ENCODE results near the gene RETSAT.
"Not testable (repeated sequence)": the region's sequence is repeated elsewhere in the genome, so short reads cannot be mapped to it uniquely, and the experiment has no call there.

RETSAT gene

DNA sequence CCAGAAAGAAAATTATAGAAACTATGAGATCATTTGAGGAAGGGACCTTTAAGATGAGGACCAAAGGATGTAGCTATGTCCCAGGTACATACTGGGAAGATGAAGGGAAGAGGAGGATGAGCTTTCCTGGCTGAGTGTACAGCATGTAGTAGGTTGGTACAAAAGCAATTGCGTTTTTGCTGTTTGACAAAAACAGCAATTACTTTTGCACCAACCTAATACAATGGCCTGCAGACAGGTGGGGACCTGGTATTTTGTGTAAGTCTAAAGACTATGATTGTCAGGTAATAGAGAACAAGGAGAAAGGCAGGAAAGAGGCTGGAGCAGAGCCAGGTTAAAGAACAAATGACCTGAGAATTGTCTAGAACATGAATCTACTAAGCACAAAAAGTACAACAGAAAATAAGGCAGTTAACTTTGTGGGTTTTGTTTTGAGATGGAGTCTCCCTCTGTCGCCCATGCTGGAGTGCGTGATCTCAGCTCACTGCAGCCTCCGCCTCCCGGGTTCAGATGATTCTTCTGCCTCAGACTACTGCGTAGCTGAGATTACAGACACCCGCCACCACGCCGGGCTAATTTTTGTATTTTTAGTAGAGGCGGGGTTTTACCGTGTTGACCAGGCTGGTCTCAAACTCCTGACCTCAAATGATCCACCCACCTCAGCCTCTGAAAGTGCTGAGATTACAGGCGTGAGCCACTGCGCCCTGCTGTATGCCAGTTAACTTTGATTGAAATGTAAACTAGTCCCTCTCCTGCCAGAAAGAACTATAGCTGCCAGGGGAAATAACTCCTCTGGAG, 23.3 kb downstream of the RETSAT start:
- no peak for DNase-seq

DNA sequence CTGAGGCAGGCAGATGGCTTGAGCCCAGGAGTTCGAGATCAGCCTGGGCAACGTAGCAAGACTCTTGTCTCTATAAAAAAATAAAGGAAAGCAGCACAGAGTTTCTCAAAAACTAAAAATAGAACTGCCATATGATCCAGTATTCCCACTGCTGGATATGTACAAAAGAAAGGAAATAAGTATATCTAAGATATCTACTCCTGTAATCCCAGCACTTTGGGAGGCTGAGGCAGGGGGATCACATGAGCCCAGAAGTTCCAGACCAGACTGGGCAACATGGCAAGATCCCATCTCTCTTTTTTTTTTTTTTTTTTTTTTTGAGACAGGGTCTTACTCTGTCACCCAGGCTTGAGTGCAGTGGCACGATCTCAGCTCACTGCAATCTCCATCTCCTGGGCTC, 24.6 kb downstream of the RETSAT start:
- DNase-seq, result not testable (repeated sequence)

GRCh38 chr2:85329181-85329651, 25.1 kb downstream of the RETSAT start:
- no peak for DNase-seq

DNA sequence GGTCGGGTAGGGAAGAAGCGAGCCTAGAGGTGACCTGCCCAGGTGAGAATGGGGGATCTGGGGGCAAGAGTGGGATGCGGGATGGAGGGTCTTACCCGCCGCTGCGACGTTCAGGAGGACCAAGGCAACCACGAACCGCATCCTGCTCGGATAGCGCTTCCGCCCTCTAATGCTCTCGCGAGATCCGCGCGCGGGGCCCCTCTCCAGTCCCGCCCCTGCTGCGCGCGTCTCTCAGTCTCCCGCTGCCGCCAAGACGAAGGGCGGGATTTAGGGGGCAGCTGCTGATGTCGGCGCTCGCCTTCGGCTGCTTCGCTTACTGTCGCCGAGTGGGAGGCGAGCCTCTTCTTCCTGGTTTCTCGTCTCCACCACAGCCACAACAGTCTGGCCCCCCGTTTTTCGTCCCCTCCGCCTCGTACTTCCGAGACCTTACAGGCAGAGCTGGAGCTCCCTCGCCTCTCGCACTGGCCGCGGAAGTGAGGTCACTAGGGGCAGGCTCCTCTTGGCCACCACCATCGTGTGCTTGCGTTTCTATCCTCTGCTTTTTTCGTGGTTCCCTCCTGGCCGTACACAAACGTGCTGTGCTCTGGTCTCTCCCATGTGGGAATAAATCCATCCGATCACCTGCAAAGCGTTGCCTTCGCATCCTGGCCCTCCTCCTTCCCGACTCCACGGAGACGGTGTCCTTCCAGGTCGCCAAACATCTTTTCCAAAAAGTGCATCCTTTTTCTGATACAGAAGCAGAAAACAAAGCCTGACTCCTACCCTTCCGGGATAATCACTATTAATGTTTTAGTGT, 26.3 kb downstream of the RETSAT start, which contains the start of gene TGOLN2:
Gene TGOLN2, minus strand, starts transcription at position 168 of the 796 bp plus-strand sequence. Its CDS starts 27 bp downstream, at position 141.
- peak; percentile 96 to 98 (median 98) for DNase-seq

DNA sequence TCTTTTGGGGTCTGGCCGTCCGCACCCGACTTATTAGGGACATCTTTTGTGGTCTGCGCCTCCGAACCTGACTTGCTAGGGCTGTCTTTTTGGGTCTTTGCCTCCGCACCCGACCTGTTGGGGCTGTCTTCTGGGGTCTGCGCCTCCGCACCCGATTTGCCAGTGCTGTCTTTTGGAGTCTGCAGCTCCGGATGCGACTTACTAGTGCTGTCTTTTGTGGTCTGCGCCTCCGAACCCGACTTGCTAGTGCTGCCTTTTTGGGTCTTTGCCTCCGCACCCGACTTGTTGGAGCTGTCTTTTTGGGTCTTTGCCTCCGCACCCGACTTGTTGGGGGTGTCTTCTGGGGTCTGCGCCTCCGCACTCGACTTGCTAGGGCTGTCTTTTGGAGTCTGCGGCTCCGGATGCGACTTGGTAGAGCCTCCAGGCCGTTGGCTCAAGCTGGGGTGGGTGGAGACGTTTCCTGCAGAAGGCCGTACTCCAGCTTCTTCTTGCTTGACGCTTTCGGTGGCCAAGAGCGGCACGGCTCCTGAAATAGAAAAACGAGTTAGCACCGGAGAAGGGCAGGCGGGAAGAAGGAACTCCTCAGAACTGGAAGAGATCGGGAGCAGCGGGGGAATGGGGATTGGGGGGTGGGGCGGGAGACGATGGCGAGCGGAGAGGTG, 27.0 kb downstream of the RETSAT start:
- DNase-seq, result peak; percentile 37 to 64 (median 50)

GRCh38 chr2:85326406-85327159, 27.7 kb downstream of the RETSAT start:
- peak; percentile 77 to 92 (median 88) for DNase-seq

DNA sequence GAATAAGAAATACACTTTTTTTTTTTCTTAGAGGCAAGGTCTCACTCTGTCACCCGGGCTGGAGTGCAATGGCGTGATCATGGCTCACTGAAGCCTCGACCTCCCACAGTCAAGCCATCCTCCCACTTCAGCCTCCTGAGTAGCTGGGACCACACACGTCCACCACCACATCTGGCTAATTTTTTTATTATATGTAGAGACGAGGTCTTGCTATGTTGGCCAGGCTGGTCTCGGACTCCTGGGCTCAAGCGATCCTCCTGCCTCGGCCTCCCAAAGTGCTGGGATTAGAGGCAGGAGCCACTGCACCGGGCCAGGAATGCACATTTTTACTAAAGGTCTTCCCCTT, 28.9 kb downstream of the RETSAT start:
- DNase-seq, result no peak

GRCh38 chr2:85324639-85325465, 29.5 kb downstream of the RETSAT start:
- DNase-seq, result peak in 3 of 4 experiments; percentile 37 to 75 (median 72)

DNA sequence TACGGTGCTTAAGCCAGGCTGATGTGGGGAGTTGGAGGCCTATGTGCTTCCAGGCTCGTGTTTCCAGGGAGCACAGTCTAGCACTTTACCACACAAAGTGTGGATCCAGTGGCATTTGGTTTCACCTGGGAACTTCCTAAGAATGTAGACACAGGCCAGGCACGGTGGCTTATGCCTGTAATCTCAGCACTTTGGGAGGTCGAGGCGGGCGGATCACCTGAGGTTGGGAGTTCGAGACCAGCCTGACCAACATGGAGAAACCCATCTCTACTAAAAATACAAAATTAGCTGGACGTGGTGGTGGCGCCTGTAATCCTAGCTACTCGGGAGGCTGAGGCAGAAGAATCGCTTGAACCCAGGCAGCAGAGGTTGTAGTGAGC, 30.4 kb downstream of the RETSAT start:
- DNase-seq, result not testable (repeated sequence)

DNA sequence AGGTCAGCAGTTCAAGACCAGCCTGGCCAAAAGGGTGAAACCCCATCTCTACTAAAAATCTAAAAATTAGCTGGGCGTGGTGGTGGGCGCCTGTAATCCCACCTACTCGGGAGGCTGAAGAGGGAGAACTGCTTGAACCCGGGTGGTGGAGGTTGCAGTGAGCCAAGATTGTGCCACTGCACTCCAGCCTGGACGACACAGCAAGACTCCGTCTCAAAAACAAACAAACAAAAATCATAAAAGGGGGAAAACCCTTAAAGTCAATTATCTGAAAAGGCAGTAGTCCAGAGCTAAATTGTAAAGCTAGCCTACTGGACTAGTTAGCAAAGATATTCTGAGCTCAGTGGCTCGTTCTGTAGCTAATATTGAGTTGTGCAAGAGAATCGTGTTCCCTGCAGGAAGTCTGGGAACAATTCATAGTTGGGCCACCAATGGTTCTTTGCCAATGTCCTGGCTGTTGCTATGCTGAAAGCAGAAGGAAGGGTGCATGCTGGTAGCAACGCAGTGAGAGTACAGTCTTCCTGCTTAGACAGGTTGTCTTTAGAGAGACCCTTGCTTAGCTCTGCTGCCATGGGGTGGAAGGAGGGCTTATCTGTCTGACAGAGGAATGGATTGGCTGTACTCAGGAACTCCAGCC, 30.9 kb downstream of the RETSAT start:
- peak in 2 of 4 experiments; percentile 27 to 33 for DNase-seq

GRCh38 chr2:85319796-85320195, 34.5 kb downstream of the RETSAT start:
- peak; percentile 38 to 63 (median 62) for DNase-seq

DNA sequence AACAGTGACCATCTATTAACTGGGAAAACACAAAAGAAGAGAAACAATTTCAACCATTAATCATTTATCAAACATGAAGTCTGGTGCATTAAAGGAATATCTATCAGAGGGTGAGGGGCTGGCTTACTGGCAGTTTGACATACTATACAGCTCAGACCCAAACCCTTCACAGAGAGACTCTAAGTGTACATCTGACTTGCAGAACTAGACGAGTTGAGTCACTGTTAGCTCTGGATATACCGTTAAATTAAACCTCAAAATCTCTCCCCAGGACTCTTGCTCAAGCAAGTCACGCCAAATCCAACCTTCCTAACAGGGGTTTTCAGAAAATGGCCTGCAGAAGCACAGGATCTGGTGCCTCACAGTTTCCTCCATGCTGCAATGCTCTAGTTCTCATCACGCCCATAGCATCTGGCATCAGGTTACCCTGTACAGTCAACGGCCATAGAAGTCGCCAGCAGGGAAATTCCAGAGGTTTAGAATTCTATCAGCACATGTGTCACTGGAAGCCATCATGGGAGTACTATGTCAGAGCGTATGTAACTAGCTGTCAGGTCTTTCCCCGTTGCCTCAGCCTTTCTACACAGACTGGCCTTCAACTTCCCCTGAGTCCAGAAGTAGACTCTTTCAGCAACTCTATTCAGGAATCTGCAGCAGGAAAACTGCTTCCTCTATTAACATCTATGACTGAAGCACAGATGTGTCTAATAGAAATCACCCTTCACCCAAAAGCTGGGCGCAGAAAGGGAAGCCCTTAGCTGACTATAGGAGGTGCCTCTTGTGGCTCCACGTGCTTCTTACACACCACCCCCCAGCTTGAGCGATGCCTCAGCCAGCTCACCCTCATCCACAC, 35.9 kb downstream of the RETSAT start:
- peak; percentile 89 to 98 (median 92) for DNase-seq

- not testable (repeated sequence) for DNase-seq
Measured at GRCh38 chr2:85315921-85316320, 38.4 kb downstream of the RETSAT start.

GRCh38 chr2:85314884-85315242, 39.5 kb downstream of the RETSAT start:
- no peak for DNase-seq

- peak in 2 of 4 experiments; percentile 26 to 33 for DNase-seq
Measured at GRCh38 chr2:85312404-85312803, 41.9 kb downstream of the RETSAT start.

- no peak for DNase-seq
Measured at GRCh38 chr2:85310330-85310729, 44.0 kb downstream of the RETSAT start.

DNA sequence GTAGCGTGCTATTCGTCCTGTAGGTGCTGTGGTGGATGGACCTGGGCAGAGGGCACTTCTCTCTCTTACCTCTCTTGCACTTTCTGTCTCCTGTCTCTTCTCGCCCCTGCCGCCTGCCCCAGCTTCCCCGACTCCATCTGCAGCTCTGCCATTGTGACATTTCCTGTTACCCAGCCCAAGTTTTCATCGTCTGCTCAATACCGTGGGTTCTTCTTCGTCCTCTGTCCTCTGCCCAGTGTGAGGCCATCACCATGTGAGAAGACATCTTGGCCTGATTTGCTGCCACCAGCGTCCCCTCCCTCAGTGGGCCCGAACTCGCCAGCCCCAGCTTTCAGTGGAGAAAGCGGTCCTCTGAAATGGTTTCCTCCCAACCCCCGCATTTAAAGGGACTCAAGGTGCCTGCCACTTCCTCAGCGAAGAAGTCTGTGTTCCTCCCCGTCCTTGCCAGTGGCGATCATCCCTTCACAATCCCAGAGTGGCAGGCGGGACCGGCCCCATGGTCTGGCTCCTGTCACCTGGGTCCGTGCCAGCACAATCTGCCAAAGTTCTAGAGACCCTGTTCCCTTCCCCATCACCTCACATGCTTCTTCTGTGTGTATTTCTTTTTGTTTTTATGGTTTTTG, 44.5 kb downstream of the RETSAT start:
- DNase-seq, result peak in 3 of 4 experiments; percentile 44 to 61 (median 47)

DNA sequence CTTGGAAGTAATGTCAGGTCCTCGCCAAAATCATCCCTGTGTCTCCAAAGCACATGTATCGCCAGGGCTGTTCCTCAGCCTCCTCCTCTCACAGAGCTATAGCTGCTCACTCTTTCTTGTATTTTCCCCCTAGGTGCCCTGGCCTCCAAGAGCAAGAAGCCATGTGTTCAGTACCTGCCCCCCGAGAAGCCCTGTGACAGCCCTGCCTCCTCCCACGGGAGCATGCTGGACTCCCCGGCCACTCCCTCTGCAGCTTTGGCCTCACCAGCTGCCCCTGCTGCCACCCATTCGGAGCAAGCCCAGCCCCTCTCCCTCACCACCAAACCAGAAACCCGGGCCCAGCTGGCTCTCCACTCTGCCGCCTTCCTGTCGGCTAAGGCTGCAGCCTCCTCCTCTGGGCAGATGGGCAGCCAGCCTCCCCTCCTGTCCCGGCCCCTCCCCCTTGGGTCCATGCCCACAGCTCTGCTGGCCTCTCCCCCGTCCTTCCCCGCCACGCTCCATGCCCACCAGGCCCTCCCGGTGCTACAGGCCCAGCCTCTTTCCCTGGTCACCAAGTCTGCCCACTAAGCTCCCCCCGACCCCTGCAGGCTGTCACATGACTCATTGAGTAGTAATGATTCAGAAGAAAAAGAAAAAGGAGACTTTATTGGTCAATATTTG, 45.3 kb downstream of the RETSAT start:
- DNase-seq, result peak in 1 of 4 experiments; percentile 8

DNA sequence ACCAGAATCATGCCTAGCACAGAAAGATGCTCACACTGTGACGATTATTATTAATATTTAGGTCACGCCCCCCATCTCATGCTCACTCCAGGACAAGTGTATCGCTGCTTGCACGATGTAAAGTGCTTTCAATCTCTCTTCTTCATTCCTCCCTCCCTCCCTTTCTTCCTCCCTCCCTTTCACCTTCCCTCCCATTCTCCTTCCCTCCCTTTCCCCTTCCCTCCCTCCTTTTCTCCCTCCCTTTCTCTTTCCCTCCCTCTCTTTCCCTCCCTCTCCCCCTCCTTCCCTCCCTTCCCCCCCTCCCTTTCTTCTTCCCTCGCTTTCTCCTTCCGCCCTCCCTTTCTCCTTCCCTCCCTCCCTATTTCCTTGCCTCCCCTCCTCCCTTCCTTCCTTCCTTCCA, 46.1 kb downstream of the RETSAT start:
- no peak for DNase-seq

Data from suppressor macrophage (primary cell).